Osteocyte (in vitro differentiated cells): Measurements from ENCODE around the gene SEMA3F. TPM values are rescaled to one million over a fixed set of nuclear protein-coding genes. Genes with fewer than 3 reads are reported as not detected.

ENCODE experiments used
- DNase-seq: peaks from one replicate; pipeline ENCODE4 v3.0.0; 2021; ENCODE audit warnings: mixed read lengths; ENCODE audit not compliant: unreplicated experiment; ENCODE audit errors: extremely low spot score
- H3K27ac Mint-ChIP-seq: one replicate; pipeline ENCODE4 v1.8.0; 2021; ENCODE audit warnings: mild to moderate bottlenecking, mixed read lengths; ENCODE audit not compliant: unreplicated experiment
- H3K27me3 Mint-ChIP-seq: one replicate; pipeline ENCODE4 v1.8.0; 2021; ENCODE audit warnings: mixed read lengths; ENCODE audit not compliant: unreplicated experiment
- H3K36me3 Mint-ChIP-seq: one replicate; pipeline ENCODE4 v1.8.0; 2021; ENCODE audit warnings: mixed read lengths; ENCODE audit not compliant: unreplicated experiment
- H3K4me1 Mint-ChIP-seq: one replicate; pipeline ENCODE4 v1.8.0; 2021; ENCODE audit warnings: mixed read lengths; ENCODE audit not compliant: unreplicated experiment
- H3K4me3 Mint-ChIP-seq: one replicate; pipeline ENCODE4 v1.8.0; 2021; ENCODE audit warnings: mild to moderate bottlenecking, moderate library complexity, mixed read lengths; ENCODE audit not compliant: unreplicated experiment
- H3K9me3 Mint-ChIP-seq: one replicate; pipeline ENCODE4 v1.8.0; 2021; ENCODE audit warnings: mixed read lengths; ENCODE audit not compliant: unreplicated experiment
- total RNA-seq: library from RNA; stranded (reverse); gene quantifications from 2 replicates; pipeline ENCODE4 v1.2.1, GENCODE V29; 2021
- TF ChIP-seq, protein P1 (sequence below): fragments of 200-600 bp; sonication (generic); IDR thresholded peaks from 2 replicates; pipeline ENCODE4 v1.5.0; 2021; ENCODE audit warnings: antibody characterized with exemption, mild to moderate bottlenecking, moderate library complexity

Gene SEMA3F
- total RNA-seq, 1 donor from 2014 or later: 11.8 TPM

DNA sequence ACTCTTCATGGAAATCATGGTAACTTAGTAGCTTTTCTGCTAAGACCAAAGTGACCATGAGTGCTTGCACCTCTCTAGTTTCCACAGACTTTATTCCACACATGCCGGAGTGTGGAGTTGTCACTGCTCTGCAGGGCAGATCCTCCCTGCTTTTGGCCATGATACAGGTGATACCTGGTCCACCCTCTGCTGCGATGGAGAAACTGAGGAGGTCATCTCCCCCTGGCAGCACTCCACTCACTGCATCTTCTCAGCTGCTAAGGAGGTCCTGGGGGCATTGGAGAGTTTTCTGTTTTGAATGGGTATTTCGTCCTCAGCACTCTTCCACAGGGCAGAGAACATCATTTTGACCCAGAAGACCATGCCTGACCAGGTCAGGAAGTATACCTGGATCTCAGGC lies 35.3 kb upstream of the SEMA3F start:
- H3K4me1 Mint-ChIP-seq: peaks cover 25% of the 10 kb centered on the region
- no peaks in the 10 kb centered on the region for H3K27me3 Mint-ChIP-seq
- peaks cover 38% of the 10 kb centered on the region for H3K36me3 Mint-ChIP-seq
- DNase-seq: no peak
- TF ChIP-seq, protein P1, sequence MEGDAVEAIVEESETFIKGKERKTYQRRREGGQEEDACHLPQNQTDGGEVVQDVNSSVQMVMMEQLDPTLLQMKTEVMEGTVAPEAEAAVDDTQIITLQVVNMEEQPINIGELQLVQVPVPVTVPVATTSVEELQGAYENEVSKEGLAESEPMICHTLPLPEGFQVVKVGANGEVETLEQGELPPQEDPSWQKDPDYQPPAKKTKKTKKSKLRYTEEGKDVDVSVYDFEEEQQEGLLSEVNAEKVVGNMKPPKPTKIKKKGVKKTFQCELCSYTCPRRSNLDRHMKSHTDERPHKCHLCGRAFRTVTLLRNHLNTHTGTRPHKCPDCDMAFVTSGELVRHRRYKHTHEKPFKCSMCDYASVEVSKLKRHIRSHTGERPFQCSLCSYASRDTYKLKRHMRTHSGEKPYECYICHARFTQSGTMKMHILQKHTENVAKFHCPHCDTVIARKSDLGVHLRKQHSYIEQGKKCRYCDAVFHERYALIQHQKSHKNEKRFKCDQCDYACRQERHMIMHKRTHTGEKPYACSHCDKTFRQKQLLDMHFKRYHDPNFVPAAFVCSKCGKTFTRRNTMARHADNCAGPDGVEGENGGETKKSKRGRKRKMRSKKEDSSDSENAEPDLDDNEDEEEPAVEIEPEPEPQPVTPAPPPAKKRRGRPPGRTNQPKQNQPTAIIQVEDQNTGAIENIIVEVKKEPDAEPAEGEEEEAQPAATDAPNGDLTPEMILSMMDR: no peak
- H3K27ac Mint-ChIP-seq: no peak overlapping the region
- no peaks in the 10 kb centered on the region for H3K9me3 Mint-ChIP-seq
- no peak overlapping the region for H3K4me3 Mint-ChIP-seq

DNA sequence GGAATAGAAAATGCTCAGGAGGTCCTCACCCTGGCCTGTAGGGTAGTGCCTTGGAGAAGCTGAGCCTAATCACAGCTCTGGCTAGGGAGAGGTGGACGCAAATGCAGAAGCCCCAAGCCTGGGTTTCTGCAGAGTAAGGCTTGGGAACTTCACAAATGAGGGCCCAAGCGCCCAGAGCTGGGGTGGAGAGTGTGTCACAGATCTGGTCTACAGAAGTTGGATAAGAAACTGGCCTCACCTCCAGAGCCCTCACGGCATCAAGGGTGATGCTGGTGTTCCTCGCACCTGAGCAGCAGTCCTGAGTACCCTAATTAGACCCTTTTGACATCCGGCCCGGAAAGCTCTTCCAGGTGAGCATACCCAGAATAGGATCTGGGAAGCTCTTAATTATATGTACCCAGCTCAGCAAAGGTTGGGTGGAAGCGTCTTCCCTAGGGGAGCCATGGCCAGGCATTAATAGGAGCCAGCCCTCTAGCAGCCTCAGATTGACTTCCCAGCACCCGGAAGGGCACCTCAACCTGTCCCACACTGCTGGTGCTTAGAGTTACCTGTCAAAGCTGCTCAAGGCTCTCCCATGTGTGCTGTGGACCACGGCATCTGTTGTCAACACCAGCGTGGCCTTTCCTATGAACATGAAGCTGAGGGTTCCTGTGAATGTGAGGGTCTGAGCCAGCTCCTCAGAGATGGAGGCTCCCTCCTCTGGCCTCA lies 34.6 kb upstream of the SEMA3F start:
- peaks cover 33% of the 10 kb centered on the region for H3K36me3 Mint-ChIP-seq
- no peak overlapping the region for H3K27ac Mint-ChIP-seq
- no peak for DNase-seq

DNA sequence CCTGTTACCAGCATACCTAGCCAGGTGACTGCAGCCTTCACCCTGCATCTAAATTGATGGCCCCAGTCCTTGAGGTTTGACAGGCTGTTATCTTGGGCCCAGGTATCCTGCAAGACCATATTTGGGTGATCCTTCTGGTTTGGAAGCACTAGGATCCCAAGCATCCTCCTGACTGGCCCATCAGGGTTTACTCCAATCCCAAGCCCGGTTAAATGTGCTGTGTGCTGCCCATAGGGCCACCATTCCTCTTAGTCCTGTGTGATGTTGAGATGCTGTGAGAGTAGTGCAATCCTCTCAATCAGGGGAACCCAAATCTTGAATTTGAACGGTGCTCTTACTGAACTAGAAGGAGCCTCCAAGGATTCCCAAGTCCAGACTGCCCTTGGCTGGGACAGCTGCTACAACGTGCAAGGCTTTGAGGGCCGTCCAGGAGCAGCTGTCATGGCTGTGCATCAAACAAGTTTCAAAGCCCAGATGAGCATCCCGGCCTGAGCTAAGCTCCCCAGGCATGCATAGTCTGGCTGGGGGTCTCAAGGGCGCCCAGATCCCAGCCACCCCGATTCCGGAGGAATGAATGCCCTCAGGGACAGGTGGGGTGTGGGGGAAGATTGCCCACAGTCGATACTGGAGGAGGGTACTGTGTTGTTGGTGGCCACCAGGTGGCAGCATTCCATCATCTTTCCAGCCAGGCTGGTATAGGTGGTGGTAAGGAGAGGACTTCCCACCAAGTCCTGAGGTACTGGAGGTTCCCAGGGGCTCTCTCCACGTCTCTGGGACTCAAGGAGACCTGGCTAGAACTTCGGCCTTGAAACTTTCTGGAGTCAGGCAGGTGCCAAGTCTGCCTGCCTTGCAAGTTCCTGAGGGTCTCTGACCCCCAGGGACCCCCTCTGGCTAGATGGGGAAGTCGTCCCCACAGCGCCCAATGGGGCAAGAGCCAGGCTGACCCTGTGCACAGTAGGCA lies 33.8 kb upstream of the SEMA3F start:
- TF ChIP-seq, protein P1: peak; percentile 92
- H3K27me3 Mint-ChIP-seq: no peaks in the 10 kb centered on the region
- H3K36me3 Mint-ChIP-seq: peaks cover 25% of the 10 kb centered on the region
- H3K27ac Mint-ChIP-seq: no peak overlapping the region
- H3K4me1 Mint-ChIP-seq: peaks cover 37% of the 10 kb centered on the region
- H3K4me3 Mint-ChIP-seq: no peak overlapping the region
- DNase-seq: peak; percentile 91
- H3K9me3 Mint-ChIP-seq: no peaks in the 10 kb centered on the region

More for the DNA sequence above, 34.6 kb upstream of the SEMA3F start:
- Mint-ChIP-seq H3K4me3 (no peak overlapping the region), H3K4me1 (peaks cover 29% of the 10 kb centered on the region), H3K27me3 (no peaks in the 10 kb centered on the region), H3K9me3 (no peaks in the 10 kb centered on the region)
- TF ChIP-seq, protein P1: no peak

DNA sequence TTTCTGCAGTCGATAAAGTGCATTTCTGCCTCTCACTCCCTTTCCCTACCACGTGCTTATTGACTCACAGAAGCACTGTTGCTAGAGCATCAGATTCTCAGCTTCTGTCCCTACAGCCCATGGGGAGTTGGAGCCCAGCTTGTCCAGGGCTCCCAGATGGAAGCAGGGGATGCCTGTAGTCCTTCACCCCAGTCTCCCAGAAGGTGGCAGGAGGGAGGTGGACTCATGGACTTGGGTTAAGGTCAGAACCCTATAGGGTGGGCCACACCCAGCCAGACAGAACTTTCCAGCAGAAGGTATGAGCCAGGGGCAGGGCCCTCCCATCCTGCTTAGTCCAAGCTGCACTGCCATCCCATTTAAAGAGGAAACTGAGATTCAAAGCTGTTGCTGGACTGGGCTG lies 33.1 kb upstream of the SEMA3F start:
- H3K27me3 Mint-ChIP-seq: no peaks in the 10 kb centered on the region
- no peak overlapping the region for H3K27ac Mint-ChIP-seq
- no peak for DNase-seq
- TF ChIP-seq, protein P1: no peak
- no peak overlapping the region for H3K4me3 Mint-ChIP-seq
- peaks cover 43% of the 10 kb centered on the region for H3K4me1 Mint-ChIP-seq
- H3K9me3 Mint-ChIP-seq: no peaks in the 10 kb centered on the region
- H3K36me3 Mint-ChIP-seq: peaks cover 18% of the 10 kb centered on the region
